H9 (cell line): ENCODE data around the gene MMP25. TPM values are rescaled to one million over a fixed set of nuclear protein-coding genes. Genes with fewer than 3 reads are reported as not detected.

Experiments used
- DNase-seq: peaks from one replicate; pipeline ENCODE4 v3.0.0-alpha.2; 2017
- H2AFZ ChIP-seq: one replicate; pipeline ENCODE4 v1.6.1; 2013; ENCODE audit warnings: mild to moderate bottlenecking, low read length, control low read depth, moderate library complexity
- H2AK5ac ChIP-seq: 2 replicates; pipeline ENCODE4 v1.6.1; 2013; ENCODE audit warnings: low read length, control low read depth, mixed read lengths; ENCODE audit not compliant: insufficient read length
- H2BK120ac ChIP-seq: one replicate; pipeline ENCODE4 v1.6.1; 2013; ENCODE audit warnings: low read depth, mild to moderate bottlenecking, low read length, control low read depth, inconsistent platforms; ENCODE audit not compliant: poor library complexity, severe bottlenecking
- H2BK12ac ChIP-seq: 2 replicates; pipeline ENCODE4 v1.6.1; 2013; ENCODE audit warnings: low read length, control low read depth, mixed read lengths, low read depth; ENCODE audit not compliant: insufficient read length
- H2BK15ac ChIP-seq: 2 replicates; pipeline ENCODE4 v1.6.1; 2013; ENCODE audit warnings: low read depth, low read length, control low read depth
- H2BK20ac ChIP-seq: one replicate; pipeline ENCODE4 v1.6.1; 2013; ENCODE audit warnings: low read depth, mild to moderate bottlenecking, low read length, control low read depth, inconsistent platforms; ENCODE audit not compliant: poor library complexity, severe bottlenecking
- H2BK5ac ChIP-seq: 2 replicates; pipeline ENCODE4 v1.6.1; 2013; ENCODE audit warnings: low read length, control low read depth, mixed read lengths; ENCODE audit not compliant: insufficient read length
- H3K14ac ChIP-seq: 2 replicates; pipeline ENCODE4 v1.6.1; 2013; ENCODE audit warnings: low read length, control low read depth; ENCODE audit not compliant: insufficient read depth
- H3K18ac ChIP-seq: 2 replicates; pipeline ENCODE4 v1.6.1; 2013; ENCODE audit warnings: low read depth, mild to moderate bottlenecking, mixed read lengths, low read length, control low read depth; ENCODE audit not compliant: insufficient read length
- H3K23ac ChIP-seq: 2 replicates; pipeline ENCODE4 v1.6.1; 2013; ENCODE audit warnings: low read length, control low read depth, mixed read lengths, low read depth; ENCODE audit not compliant: insufficient read length
- H3K23me2 ChIP-seq: 2 replicates; pipeline ENCODE4 v1.6.1; 2013; ENCODE audit warnings: low read depth, mild to moderate bottlenecking, mixed read lengths, low read length, control low read depth; ENCODE audit not compliant: insufficient read length, poor library complexity, severe bottlenecking
- H3K27ac ChIP-seq: 2 replicates; pipeline ENCODE4 v1.5.1; 2013; ENCODE audit warnings: low read length, control low read depth, mixed read lengths, low read depth; ENCODE audit not compliant: insufficient read length
- H3K27me3 ChIP-seq: 2 replicates; pipeline ENCODE4 v1.6.1; 2013; ENCODE audit warnings: low read length, control low read depth, inconsistent platforms; ENCODE audit not compliant: insufficient read depth
- H3K4ac ChIP-seq: 2 replicates; pipeline ENCODE4 v1.6.1; 2013; ENCODE audit warnings: low read depth, mild to moderate bottlenecking, control low read depth, inconsistent platforms, low read length, moderate library complexity
- H3K4me1 ChIP-seq: 2 replicates; pipeline ENCODE4 v1.6.1; 2013; ENCODE audit warnings: low read length, control low read depth, inconsistent platforms; ENCODE audit not compliant: insufficient read depth
- H3K4me2 ChIP-seq: 2 replicates; pipeline ENCODE4 v1.6.1; 2013; ENCODE audit warnings: low read length, control low read depth, mixed read lengths; ENCODE audit not compliant: insufficient read length, insufficient read depth
- H3K56ac ChIP-seq: 2 replicates; pipeline ENCODE4 v1.6.1; 2013; ENCODE audit warnings: low read depth, mild to moderate bottlenecking, mixed read lengths, low read length, control low read depth; ENCODE audit not compliant: insufficient read length
- H3K79me1 ChIP-seq: 2 replicates; pipeline ENCODE4 v1.6.1; 2013; ENCODE audit warnings: low read depth, mild to moderate bottlenecking, moderate library complexity, low read length, control low read depth, inconsistent platforms; ENCODE audit not compliant: insufficient read depth, poor library complexity, severe bottlenecking
- H3K79me2 ChIP-seq: 2 replicates; pipeline ENCODE4 v1.6.1; 2013; ENCODE audit warnings: low read length, control low read depth, inconsistent platforms; ENCODE audit not compliant: insufficient read depth
- H3K9ac ChIP-seq: 2 replicates; pipeline ENCODE4 v1.6.1; 2013; ENCODE audit warnings: low read length, control low read depth, mixed read lengths; ENCODE audit not compliant: insufficient read length; ENCODE audit errors: extremely low read depth
- H3K9me3 ChIP-seq: one replicate; pipeline ENCODE4 v1.6.1; 2013; ENCODE audit warnings: low read depth, low read length, inconsistent platforms; ENCODE audit not compliant: control insufficient read depth
- H3T11ph ChIP-seq: one replicate; pipeline ENCODE4 v1.6.1; 2013; ENCODE audit warnings: mild to moderate bottlenecking, low read length, control low read depth, inconsistent platforms
- H4K20me1 ChIP-seq: one replicate; pipeline ENCODE4 v1.6.1; 2013; ENCODE audit not compliant: control insufficient read depth, insufficient read length, insufficient read depth
- H4K5ac ChIP-seq: 2 replicates; pipeline ENCODE4 v1.6.1; 2013; ENCODE audit warnings: low read depth, mild to moderate bottlenecking, mixed read lengths, low read length, control low read depth; ENCODE audit not compliant: insufficient read length
- H4K8ac ChIP-seq: replicated peaks from 2 replicates; pipeline ENCODE4 v1.6.1; 2013; ENCODE audit warnings: low read length, control low read depth, mixed read lengths, low read depth; ENCODE audit not compliant: insufficient read length
- H4K91ac ChIP-seq: 2 replicates; pipeline ENCODE4 v1.6.1; 2013; ENCODE audit warnings: low read depth, mild to moderate bottlenecking, moderate library complexity, mixed read lengths, low read length, control low read depth; ENCODE audit not compliant: insufficient read length
- H3K27ac Mint-ChIP-seq, 3 experiments: 2 replicates in 2 of 3; 3 replicates in 1 of 3; pipeline ENCODE4 v1.8.0; 2020 to 2021; ENCODE audit warnings: mixed read lengths in 3 of 3, mild to moderate bottlenecking in 1 of 3, moderate library complexity in 1 of 3
- H3K27me3 Mint-ChIP-seq: 2 replicates; pipeline ENCODE4 v1.8.0; 2021; ENCODE audit warnings: low read depth, mild to moderate bottlenecking, moderate library complexity, mixed read lengths
- H3K36me3 Mint-ChIP-seq, 3 experiments: 2 replicates in 2 of 3; 3 replicates in 1 of 3; pipeline ENCODE4 v1.8.0; 2020 to 2021; ENCODE audit warnings: low read depth in 3 of 3, mixed read lengths in 3 of 3; ENCODE audit not compliant: insufficient read depth in 1 of 3
- H3K4me1 Mint-ChIP-seq, 2 experiments: 2 replicates each; pipeline ENCODE4 v1.8.0; 2020; ENCODE audit warnings: mixed read lengths in 2 of 2
- H3K4me3 Mint-ChIP-seq, 2 experiments: 2 replicates in 1 of 2; 3 replicates in 1 of 2; pipeline ENCODE4 v1.8.0; 2020 to 2021; ENCODE audit warnings: mild to moderate bottlenecking in 2 of 2, mixed read lengths in 2 of 2, moderate library complexity in 1 of 2
- H3K9me3 Mint-ChIP-seq, 2 experiments: 2 replicates in 1 of 2; 3 replicates in 1 of 2; pipeline ENCODE4 v1.8.0; 2020; ENCODE audit warnings: mild to moderate bottlenecking in 2 of 2, mixed read lengths in 2 of 2, moderate library complexity in 1 of 2
- WGBS: extraction: QIAGEN DNeasy Blood & Tissue Kit; methylation state at CpG from one replicate; pipeline ENCODE4 v1.1.7; 2013; ENCODE audit warnings: missing lambda C conversion rate, low lambda C conversion rate, mixed read lengths; ENCODE audit not compliant: insufficient read length; ENCODE audit errors: extremely low coverage; 5-methylcytosine and 5-hydroxymethylcytosine counted together
- total RNA-seq: library from RNA; stranded (reverse); gene quantifications from 2 replicates; pipeline ENCODE4 v1.2.1, GENCODE V29; 2021
- TF ChIP-seq, protein P1 (sequence below): fragments of 200-600 bp; sonication (generic); conservative IDR thresholded peaks from 3 replicates; pipeline ENCODE4 v1.8.0; 2021; ENCODE audit warnings: antibody characterized with exemption, mild to moderate bottlenecking

MMP25 gene
- total RNA-seq, 1 experiment from 2014 or later = 13.5 TPM

DNA sequence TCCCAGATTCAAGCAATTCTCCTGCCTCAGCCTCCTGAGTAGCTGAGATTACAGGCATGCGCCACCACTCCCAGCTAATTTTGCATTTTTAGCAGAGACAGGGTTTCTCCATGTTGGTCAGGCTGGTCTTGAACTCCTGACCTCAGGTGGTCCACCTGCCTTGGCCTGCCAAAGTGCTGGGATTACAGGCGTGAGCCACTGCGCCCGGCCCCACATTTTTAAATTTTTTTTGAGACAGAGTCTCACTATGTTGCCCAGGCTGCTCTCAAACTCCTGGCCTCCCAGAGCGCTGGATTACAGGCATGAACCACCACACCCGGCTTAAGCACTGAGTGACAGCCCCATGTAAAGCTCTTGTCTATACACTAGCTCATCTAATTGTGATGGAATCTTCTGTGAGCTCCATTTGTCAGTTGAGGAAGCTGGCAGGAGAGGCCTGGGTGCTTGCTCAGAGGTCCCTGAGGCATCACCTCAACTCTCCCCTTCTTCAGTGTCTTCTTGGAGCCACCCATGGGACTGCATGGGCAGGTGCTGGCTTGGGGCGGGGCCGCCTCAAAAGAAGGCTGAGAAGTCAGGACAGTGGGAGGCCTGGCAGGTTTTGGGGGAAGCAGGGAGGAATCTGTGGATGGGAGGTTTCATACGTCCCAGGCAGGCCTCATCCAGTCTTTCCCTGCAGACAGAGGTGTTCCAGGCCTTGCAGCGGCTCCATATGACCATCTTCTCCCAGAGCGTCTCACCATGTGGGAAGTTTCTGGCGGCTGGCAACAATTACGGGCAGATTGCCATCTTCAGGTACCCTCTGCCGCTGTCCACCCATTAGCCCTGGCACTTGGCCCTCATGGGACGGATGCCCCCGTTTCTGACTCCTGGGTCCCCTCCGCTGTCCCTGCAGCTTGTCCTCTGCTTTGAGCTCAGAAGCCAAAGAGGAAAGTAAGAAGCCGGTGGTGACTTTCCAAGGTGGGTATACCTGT, 21.0 kb upstream of the MMP25 start:
- Histone ChIP-seq H3K18ac (no peak overlapping the region), H3K56ac (no peak overlapping the region), H3K27ac (no peak overlapping the region), H2AK5ac (no peak overlapping the region), H2BK5ac (no peak overlapping the region), H2BK12ac (no peak overlapping the region), H3K23me2 (peaks cover 26% of the 10 kb centered on the region), H3K23ac (no peak overlapping the region), H2BK120ac (no peak overlapping the region), H2BK20ac (no peak overlapping the region), H3K79me1 (no peaks in the 10 kb centered on the region), H4K20me1 (no peaks in the 10 kb centered on the region), H3K4me1 (peaks cover 2% of the 10 kb centered on the region; the same call in 1 of the 2 replicates), H4K5ac (no peak overlapping the region), H3K27me3 (no peaks in the 10 kb centered on the region), H4K8ac (no peak overlapping the region), H4K91ac (no peak overlapping the region), H3K14ac (no peak overlapping the region), H3K4ac (no peak overlapping the region), H2BK15ac (no peak overlapping the region), H3K9me3 (no peaks in the 10 kb centered on the region), H3K79me2 (no peaks in the 10 kb centered on the region), H2AFZ (no peak overlapping the region), H3K4me2 (no peak overlapping the region), H3K9ac (no peak overlapping the region), H3T11ph (no peak overlapping the region)
- peaks cover 21 to 46% of the 10 kb centered on the region in 2 experiments for H3K4me1 Mint-ChIP-seq
- DNase-seq = peak; percentile 23
- peaks cover 16 to 51% (median 42%) of the 10 kb centered on the region in 3 experiments for H3K36me3 Mint-ChIP-seq
- H3K9me3 Mint-ChIP-seq = no peaks in the 10 kb centered on the region
- WGBS = no CpG with 5 or more reads among the region's 18 CpGs
- H3K4me3 Mint-ChIP-seq = peak overlapping the region; percentile 10 to 55; a peak in 2 of 5 replicates
- peaks cover 4% of the 10 kb centered on the region for H3K27me3 Mint-ChIP-seq
- TF ChIP-seq, protein P1, sequence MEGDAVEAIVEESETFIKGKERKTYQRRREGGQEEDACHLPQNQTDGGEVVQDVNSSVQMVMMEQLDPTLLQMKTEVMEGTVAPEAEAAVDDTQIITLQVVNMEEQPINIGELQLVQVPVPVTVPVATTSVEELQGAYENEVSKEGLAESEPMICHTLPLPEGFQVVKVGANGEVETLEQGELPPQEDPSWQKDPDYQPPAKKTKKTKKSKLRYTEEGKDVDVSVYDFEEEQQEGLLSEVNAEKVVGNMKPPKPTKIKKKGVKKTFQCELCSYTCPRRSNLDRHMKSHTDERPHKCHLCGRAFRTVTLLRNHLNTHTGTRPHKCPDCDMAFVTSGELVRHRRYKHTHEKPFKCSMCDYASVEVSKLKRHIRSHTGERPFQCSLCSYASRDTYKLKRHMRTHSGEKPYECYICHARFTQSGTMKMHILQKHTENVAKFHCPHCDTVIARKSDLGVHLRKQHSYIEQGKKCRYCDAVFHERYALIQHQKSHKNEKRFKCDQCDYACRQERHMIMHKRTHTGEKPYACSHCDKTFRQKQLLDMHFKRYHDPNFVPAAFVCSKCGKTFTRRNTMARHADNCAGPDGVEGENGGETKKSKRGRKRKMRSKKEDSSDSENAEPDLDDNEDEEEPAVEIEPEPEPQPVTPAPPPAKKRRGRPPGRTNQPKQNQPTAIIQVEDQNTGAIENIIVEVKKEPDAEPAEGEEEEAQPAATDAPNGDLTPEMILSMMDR = no peak
- no peak overlapping the region for H3K27ac Mint-ChIP-seq
